Measurements from ENCODE around the gene EIF1AD. TPM values are rescaled to one million over a fixed set of nuclear protein-coding genes. Genes with fewer than 3 reads are reported as not detected.

EIF1AD gene
- total RNA-seq, 1 experiment from 2014 or later, result 64.6 TPM

GRCh38 chr11:65967329-65967934, 34.5 kb downstream of the EIF1AD start:
- POLR2A ChIA-PET, result interaction anchor here (0.6 kb wide), 1 partner anchor 44 kb away, joined by 8 read pairs; no protein-coding TSS in a partner anchor
- TF ChIP-seq TCF7L2 (IDR thresholded peaks at IDR 0.05; ENCODE audit: low read depth, low read length), result no peak
- no peak for TF ChIP-seq POLR2AphosphoS5 (IDR thresholded peaks at IDR 0.05; ENCODE audit: low read depth, low read length)
- TF ChIP-seq SIN3A (IDR thresholded peaks at IDR 0.05; ENCODE audit: borderline replicate concordance, insufficient read depth, low read depth, low read length), result no peak
- TF ChIP-seq REST (IDR thresholded peaks at IDR 0.05; ENCODE audit: insufficient read depth in 1 of 2, low read depth in 2 of 2, low read length in 1 of 2), result no peak
- no peak for TF ChIP-seq CTCF (IDR thresholded peaks at IDR 0.05)

GRCh38 chr11:65965986-65966762, 35.8 kb downstream of the EIF1AD start:
- CTCF ChIA-PET, result no interaction called here
- Histone ChIP-seq H3K27ac (ENCODE audit: low read length) (no peak overlapping the region), H3K9me3 (ENCODE audit: control insufficient read depth, insufficient read depth, low read depth, low read length) (no peaks in the 10 kb centered on the region), H3K27me3 (ENCODE audit: control insufficient read depth, insufficient read depth, low read length) (no peaks in the 10 kb centered on the region), H3K4me1 (ENCODE audit: control insufficient read depth, insufficient read depth, low read length) (peaks cover 13% of the 10 kb centered on the region), H3K36me3 (ENCODE audit: control insufficient read depth, insufficient read depth, low read length) (peaks cover 8% of the 10 kb centered on the region; the same call in 1 of the 2 replicates), H3K4me3 (ENCODE audit: low read depth in 2 of 2, low read length in 2 of 2) (no peak overlapping the region)
- no peak for TF ChIP-seq SIN3A (IDR thresholded peaks at IDR 0.05; ENCODE audit: borderline replicate concordance, insufficient read depth, low read depth, low read length)
- no peak for TF ChIP-seq CTCF (IDR thresholded peaks at IDR 0.05)
- TF ChIP-seq REST (IDR thresholded peaks at IDR 0.05; ENCODE audit: insufficient read depth in 1 of 2, low read depth in 2 of 2, low read length in 1 of 2), result no peak
- no peak for TF ChIP-seq TCF7L2 (IDR thresholded peaks at IDR 0.05; ENCODE audit: low read depth, low read length)
- no peak for TF ChIP-seq POLR2AphosphoS5 (IDR thresholded peaks at IDR 0.05; ENCODE audit: low read depth, low read length)
- POLR2A ChIA-PET, result interaction anchor here (0.6 kb wide), 1 partner anchor 10 kb away, joined by 3 read pairs; no protein-coding TSS in a partner anchor
- BruUV-seq (replicated peaks), result TSS peak; percentile 58
- in situ Hi-C loops (cut with HindIII; ENCODE audit: low pct_unique_long_range_greater_than_20kb, low sequenced_read_pairs) (no loop called here), intact Hi-C loops (cut with micrococcal nuclease; ENCODE audit: unreplicated experiment) (no loop called here)
- ATAC-seq (no peak), DNase-seq (ENCODE audit: low read depth, low spot score) (no peak)

More at GRCh38 chr11:65967329-65967934, 34.5 kb downstream of the EIF1AD start:
- intact Hi-C loops (cut with micrococcal nuclease; ENCODE audit: unreplicated experiment) (no loop called here), in situ Hi-C loops (cut with HindIII; ENCODE audit: low pct_unique_long_range_greater_than_20kb, low sequenced_read_pairs) (no loop called here)
- BruUV-seq (replicated peaks), result no TSS peak
- H3K9me3 ChIP-seq (ENCODE audit: control insufficient read depth, insufficient read depth, low read depth, low read length), result no peaks in the 10 kb centered on the region
- no peak overlapping the region for H3K4me3 ChIP-seq (ENCODE audit: low read depth in 2 of 2, low read length in 2 of 2)
- ATAC-seq (no peak), DNase-seq (ENCODE audit: low read depth, low spot score) (no peak)
- H3K36me3 ChIP-seq (ENCODE audit: control insufficient read depth, insufficient read depth, low read length), result peaks cover 8% of the 10 kb centered on the region; the same call in 1 of the 2 replicates
- H3K4me1 ChIP-seq (ENCODE audit: control insufficient read depth, insufficient read depth, low read length), result peaks cover 13% of the 10 kb centered on the region
- no peak overlapping the region for H3K27ac ChIP-seq (ENCODE audit: low read length)
- no peaks in the 10 kb centered on the region for H3K27me3 ChIP-seq (ENCODE audit: control insufficient read depth, insufficient read depth, low read length)
- CTCF ChIA-PET, result no interaction called here
